ENCODE results near the gene TMEM86A.

TMEM86A gene

DNA sequence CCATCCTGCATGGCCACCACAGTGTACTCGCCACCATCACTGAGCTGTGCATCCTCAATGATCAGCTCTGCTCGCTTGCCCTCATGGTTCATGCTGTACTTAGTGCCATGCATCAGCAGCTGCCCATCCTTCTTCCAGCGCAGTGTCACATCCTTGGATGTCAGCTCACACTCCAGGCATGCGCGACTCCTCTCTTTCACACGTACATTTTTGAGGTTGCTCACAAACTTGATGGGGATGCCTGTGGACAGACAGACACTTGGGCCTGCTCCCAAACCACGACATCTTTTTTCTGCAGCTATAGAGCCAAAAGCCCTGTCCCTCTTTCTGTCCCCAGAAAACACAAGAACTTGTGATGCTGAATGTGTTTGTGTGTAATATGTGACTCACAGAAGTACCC, 16.9 kb downstream of the TMEM86A start:
- in situ Hi-C loops (cut with HindIII; ENCODE audit: low pct_ligation_motif_present, low pct_unique_long_range_greater_than_20kb, low sequenced_read_pairs) = no loop called here
- DNase-seq = no peak

DNA sequence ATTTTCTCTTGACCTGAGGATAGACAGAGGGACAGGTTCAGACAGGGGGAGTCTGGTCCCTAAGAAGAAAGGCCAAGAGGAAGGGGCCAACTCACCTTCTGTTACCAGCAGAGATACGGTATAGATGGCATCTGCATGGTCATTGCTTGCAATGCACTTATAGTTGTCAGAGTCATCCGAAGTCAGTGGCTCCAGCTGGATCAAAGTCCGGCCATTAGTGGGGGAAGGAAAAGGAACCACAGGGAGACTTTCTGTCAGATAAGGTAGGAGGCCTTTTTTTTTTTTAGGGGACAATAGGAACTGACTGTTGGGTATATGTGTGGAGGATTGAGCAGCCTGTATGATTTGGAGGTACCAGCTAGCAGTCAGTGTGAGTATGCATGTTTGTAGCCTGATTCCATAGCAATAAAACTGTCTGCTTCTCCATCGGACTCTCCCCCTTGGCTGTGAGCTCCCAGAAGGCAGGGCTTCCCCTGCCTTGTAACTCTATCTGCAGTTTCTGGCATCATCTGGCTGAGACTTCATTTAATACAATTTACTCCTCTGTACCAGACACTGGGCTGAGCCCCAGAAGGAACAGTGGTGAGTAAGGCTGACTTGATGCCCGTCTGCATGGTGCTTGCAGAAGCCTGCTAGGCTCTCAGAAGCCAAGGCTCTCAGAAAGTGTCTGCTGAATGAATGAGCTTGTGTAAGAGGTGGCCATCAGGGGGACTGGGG, 21.7 kb downstream of the TMEM86A start:
- DNase-seq = no peak

DNA sequence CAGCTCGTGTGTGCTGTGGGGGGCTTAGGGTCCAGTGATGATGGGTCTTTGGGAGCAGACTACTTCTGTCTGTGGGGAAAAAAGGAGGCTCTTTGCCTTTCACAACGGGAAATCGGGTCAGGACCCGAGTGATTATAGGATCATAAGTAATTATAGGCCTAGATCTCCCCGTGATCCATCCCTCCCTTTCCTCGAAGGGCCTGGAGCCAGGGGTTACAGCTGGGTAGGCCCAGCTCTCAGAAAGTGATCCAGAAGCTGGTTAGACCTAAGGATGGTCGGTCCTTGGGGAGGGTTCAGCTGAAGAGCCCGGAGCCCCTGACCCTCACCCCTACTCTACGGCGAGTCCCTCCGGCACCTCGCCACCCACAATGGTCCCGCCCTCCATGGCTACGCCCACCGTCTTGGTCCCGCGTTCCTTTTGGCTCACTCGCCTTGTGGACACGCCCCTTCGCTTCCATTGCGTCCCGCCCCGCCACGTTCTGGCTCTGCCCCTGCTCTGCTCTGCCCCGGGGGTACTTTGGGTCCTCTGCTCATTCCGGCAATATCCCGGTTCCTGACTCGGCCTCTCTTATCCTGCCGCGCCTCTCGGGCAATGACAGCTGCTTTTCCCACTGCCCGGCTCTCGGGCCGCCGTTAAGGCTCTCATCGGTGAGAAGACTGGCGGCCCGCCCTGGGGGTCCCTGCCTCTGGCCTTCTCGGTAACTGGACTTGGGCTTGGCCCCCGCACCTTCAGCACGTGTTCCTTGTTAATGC, 22.4 kb downstream of the TMEM86A start:
- in situ Hi-C loops (cut with HindIII; ENCODE audit: low pct_ligation_motif_present, low pct_unique_long_range_greater_than_20kb, low sequenced_read_pairs) = no loop called here
- peak; percentile 76 for DNase-seq

More for the DNA sequence above, 21.7 kb downstream of the TMEM86A start:
- in situ Hi-C loops (cut with HindIII; ENCODE audit: low pct_ligation_motif_present, low pct_unique_long_range_greater_than_20kb, low sequenced_read_pairs) = no loop called here

DNA sequence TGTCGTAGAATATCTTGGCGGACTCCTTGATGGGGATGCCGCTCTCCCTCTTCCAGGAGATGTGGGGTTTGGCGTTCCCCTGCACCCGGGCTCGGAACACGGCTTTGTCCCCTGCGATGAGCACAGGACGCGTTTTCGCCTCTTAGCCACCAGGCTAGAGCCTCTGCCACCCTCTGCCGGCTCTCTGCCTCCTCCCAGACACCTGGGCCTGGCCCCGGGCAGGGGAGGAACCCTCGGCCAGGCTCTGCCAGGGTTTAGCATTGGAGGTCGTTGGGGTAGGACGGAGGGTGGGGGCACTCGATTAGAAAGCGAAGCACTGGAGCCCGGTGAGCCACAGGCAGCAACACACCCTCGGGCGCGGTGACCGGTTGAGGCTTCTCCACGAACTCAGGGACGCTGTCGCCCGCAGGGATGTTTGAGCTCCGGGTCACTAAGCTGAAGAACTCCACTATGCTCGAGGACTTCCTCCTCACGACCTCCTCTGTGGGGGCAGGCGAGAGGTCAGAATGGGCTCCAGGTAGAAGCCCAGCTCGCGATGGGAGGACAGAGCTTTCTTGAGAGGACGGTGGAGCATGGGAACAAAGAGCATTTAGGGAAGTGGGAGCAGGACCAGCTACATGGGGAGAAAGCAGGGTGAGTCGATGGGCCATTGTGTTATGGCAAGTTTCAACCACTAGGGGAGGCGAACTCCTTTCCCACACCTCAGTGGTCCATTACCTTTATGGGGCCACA, 23.1 kb downstream of the TMEM86A start:
- in situ Hi-C loops (cut with HindIII; ENCODE audit: low pct_ligation_motif_present, low pct_unique_long_range_greater_than_20kb, low sequenced_read_pairs) = no loop called here
- peak; percentile 53 for DNase-seq

DNA sequence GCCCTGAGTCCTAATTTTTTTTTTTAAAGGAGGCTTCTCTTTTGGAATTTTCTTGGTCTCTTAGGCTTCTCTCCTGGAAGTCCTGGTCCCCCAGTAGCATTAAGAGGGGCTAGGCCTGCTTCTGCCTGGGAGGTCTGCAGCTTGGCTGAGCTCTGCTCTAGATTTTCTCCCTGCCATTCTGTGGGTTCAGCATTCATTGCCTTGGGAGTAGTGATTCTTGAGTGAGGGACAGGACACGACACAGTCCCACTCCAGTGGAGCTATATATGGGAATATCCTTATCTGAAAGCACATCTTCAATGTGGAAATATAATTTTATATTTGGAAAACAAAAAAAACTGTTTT, 23.7 kb downstream of the TMEM86A start:
- in situ Hi-C loops (cut with HindIII; ENCODE audit: low pct_ligation_motif_present, low pct_unique_long_range_greater_than_20kb, low sequenced_read_pairs) = no loop called here
- no peak for DNase-seq

DNA sequence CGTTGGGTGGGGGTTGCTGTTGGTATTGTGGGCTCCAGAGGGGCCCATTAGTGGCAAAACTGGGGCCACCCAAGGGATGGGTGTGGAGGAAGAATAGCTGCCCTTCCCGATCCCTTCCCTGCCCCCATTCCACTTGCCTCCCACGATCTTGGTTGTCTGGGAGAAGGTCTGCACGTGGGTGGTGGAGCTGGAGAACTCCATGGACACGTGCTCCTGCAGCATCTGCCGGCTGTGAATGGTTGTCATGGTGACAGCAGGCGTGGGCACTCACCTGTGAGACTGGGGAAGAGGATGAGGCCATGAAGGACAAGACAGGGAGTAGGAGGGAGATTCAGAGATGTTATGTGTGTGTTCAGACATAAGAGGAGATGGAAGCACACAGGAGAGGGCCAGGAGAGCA, 25.4 kb downstream of the TMEM86A start:
- DNase-seq = no peak
- in situ Hi-C loops (cut with HindIII; ENCODE audit: low pct_ligation_motif_present, low pct_unique_long_range_greater_than_20kb, low sequenced_read_pairs) = no loop called here

DNA sequence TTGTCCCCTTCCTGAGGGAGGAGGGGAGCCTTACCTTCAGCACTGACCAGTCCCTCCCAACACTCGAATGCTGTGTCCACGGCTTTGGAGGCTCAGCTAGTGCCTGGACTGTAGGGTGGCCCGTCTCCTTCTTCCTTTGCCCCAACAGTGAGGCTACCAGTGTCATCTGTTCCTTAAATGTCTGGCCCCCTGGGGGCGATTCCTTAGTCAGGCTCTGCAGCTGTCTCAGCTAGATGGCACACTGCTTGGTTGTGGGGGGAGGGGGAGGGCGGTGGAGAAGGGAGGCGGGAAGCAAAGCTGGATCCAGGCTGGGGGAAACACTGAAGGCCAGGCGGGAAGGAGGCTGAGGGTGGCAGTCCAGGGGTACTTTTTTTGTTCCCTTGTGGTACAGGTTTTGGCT, 27.5 kb downstream of the TMEM86A start, which contains the start of gene IGSF22:
IGSF22 (minus strand) TSS at position 149 of the 400 bp plus-strand sequence. CDS start 1,952 bp downstream, outside the sequence.
- no peak for DNase-seq
- in situ Hi-C loops (cut with HindIII; ENCODE audit: low pct_ligation_motif_present, low pct_unique_long_range_greater_than_20kb, low sequenced_read_pairs) = no loop called here

DNA sequence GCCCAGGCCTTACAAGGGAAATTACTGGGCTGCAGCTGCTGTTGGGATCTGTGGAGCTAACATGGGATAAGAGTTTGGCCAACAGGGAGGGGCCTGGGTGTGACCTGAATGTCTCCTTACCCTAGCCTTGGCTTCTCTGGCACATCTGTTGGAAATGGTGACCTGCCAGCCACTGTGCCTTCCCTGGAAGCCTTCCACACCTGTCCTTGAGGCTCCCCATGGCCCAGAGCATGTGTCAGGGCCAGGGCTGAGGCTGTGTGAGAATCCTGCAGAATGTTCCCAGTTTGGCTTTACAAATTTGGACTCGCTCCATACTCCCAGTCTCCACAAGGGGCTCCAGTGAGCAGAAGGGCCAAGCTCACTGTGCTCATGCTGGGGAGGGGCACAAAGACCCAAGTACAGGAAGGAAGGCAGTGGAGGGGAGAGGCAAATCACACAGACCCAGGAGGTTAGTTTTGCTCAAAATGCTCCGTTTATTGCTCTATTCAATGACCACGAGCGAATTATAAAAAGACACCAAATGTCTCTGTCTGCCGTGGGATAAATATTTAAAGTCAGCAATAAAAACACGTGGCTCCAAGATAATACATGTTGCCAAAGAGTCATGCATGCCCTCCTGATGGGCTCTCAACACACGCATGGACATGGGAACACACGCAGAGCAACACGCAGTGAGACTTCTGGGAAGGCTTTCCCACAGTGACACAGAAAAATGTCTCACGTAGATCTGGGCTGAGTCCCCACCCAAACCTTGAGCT, 29.1 kb downstream of the TMEM86A start:
- in situ Hi-C loops (cut with HindIII; ENCODE audit: low pct_ligation_motif_present, low pct_unique_long_range_greater_than_20kb, low sequenced_read_pairs) = no loop called here
- peak; percentile 30 for DNase-seq

DNA sequence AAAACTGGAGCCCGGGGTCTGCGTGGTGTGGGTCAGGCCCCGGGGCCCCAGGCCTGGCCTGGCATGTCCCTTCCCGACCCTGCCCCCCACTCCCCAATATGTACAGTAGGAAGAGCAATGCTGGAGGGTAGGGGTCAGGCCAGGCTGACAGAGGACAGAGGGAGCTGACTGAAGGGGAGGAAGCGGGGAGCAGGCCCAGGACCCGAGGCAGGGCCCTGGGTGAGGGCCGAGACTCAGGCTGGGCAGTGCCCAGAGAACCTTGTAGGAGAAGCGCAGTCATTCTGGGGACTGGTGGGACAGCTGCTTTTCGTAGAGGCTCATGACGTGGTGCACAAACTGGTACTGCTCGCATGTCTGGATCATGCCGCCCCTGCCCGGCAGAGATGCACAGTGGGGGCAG, 30.1 kb downstream of the TMEM86A start:
- DNase-seq = no peak
- in situ Hi-C loops (cut with HindIII; ENCODE audit: low pct_ligation_motif_present, low pct_unique_long_range_greater_than_20kb, low sequenced_read_pairs) = no loop called here

DNA sequence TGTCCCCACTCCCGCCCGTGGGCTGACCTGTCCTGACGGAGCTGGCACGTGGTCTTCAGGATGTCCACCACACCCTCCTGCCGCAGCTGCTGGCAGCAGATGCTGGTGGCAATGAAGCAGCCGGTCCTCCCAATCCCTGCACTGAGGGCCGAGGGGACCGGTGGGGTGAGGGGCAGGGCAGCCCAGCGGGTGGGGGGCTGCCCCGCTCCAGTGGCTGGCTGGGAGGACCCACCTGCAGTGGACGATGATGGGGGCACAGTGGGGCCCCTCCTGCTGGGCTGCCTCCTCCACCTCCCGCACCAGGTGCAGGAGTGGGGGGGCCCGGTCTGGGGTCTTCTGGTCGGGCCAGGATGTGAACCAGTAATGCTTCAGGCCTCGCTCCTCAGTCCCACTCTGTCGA, 30.8 kb downstream of the TMEM86A start:
- no peak for DNase-seq
- in situ Hi-C loops (cut with HindIII; ENCODE audit: low pct_ligation_motif_present, low pct_unique_long_range_greater_than_20kb, low sequenced_read_pairs) = no loop called here

DNA sequence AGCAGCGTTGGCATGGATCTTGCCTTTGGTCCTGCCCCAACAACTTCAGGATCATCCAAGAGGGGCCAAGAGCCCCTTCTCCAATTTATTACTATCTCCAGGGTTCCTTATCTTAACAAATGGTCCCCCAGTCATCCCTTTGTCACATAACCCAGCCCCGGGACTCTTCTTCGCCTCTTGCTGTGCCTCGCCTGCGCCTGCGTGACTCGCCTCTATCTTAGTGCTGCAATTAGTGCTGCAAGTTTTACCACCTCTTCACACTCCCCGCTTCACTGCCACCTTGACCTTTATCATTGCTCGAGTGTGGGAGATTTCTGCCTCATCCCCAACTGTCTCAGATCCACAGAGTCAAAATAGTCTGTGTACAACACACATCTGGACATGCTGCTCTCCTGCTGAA, 31.4 kb downstream of the TMEM86A start:
- DNase-seq = no peak
- in situ Hi-C loops (cut with HindIII; ENCODE audit: low pct_ligation_motif_present, low pct_unique_long_range_greater_than_20kb, low sequenced_read_pairs) = no loop called here

DNA sequence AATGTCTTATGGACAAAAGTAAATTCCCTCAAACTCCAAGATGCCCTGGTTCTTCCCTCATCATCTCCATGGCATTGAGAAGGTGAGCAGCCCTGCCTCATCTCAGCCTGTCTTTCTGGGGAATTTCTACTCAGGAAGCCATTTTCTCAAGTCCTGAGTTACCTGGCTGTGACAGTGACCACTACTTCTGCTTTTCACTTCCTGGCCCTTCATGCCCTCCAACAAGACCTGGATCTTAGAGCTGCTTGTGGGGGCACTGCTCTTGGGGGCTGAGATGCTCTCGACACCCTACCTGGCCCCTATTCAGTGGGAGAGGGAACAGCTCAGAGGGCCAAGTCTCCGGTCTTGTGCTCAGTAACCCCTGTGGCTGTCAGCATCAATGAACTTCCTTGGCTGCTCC, 32.9 kb downstream of the TMEM86A start:
- in situ Hi-C loops (cut with HindIII; ENCODE audit: low pct_ligation_motif_present, low pct_unique_long_range_greater_than_20kb, low sequenced_read_pairs) = no loop called here
- no peak for DNase-seq

DNA sequence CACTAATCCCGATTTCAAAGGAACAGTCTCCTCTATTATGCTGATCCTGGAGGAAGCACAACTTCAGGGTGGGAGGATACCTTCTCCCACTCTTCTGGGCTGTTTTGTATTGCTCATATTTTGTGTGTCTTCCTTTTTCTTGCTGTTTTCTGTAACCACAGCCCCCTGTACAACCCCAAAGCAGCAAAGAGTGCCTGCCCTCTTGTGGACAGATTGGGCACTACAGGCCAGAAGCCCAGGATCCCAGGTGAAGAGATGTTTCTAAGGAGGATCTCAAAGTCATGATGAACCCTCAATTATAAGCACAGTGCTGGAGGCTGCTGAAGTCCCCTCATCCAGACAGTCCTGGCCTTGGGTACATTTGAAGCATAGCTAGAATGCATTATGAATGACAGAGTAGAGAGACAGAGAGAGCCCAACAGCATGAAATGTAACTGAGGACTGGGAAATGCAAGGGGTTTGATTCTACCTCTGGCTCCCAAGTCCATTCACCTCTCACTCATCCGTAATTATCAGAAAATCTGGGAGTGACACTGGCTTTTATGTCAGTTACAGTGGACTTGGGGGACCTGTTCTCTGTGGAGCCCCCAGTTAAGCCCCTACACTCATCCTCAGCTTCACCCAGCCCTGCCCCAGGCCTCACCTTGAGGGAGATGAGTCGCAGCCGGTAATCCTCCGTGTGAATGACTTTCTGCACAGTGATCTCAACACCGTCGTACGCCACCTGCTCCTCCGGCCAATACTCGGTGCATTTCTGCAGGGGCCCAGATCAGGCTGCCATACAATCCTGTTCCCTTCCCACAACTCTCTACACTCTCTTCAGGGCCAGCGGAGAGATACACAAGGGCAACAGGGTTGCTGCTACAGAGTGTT, 33.6 kb downstream of the TMEM86A start:
- DNase-seq = peak; percentile 32
- in situ Hi-C loops (cut with HindIII; ENCODE audit: low pct_ligation_motif_present, low pct_unique_long_range_greater_than_20kb, low sequenced_read_pairs) = no loop called here

DNA sequence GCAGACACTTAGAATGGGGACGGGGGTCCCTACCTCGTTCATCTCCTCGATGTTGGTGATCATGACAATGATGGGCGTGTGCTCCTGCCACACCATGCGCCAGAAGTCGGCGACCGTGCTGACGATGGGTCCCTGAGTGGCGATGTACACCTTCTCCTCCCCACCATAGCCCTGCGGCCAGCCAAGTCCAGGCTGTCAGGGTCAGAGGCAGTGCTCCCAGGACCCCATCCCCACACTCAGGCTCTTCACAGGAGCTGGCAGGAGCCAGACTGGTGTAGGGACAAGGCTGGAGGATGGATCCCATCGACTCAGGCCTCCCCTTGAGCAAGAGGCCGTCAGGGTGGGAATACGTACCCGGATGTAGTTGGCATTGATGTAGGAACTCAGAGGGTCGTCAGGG, 34.6 kb downstream of the TMEM86A start:
- no peak for DNase-seq
- in situ Hi-C loops (cut with HindIII; ENCODE audit: low pct_ligation_motif_present, low pct_unique_long_range_greater_than_20kb, low sequenced_read_pairs) = no loop called here

DNA sequence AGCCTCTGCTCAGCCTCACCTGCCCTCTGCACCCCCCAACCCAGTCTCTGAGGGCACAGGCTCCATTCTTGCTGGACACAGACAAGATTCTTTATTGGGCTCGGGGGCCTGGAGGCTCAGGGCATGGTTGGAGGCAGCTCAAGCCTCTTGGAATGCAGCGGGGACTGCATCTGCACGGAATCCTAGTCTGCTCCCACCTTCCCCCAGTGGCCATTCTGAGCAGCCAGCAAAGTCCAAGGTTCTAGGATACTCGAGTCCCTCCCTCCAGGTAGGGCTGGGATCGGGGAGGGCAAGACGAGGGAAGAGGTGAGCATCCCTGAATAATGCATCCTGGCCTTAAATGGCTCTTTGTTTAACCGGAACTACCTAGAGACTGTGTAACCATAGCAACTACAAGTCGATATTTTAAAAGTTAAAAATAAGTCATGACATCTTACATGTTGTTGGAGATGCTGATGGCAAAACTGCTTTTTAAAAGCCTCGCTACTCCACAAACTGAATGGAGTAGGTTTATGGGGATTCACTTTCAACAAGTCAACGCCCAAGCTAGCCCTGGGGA, 38.1 kb downstream of the TMEM86A start:
- no peak for DNase-seq
- in situ Hi-C loops (cut with HindIII; ENCODE audit: low pct_ligation_motif_present, low pct_unique_long_range_greater_than_20kb, low sequenced_read_pairs) = no loop called here

DNA sequence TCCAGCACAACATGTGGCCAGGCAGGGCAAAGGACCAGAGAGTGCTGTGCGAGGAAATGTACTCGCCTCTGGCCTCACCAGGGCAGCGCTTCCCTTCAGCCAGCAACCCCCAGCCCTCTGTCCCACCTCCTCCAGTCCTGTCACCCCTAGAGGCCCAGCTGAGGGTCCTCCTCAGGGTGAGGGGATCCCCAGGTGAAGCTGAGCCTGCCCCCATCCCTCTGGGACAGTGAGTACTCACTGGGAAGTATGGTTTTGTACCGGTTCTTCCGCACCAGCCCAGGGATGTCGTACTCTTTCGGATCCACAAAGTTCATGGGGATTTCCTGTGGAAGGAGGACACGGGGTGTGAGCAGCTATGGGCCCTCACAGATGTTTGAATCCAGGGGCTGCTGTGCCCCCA, 39.1 kb downstream of the TMEM86A start:
- in situ Hi-C loops (cut with HindIII; ENCODE audit: low pct_ligation_motif_present, low pct_unique_long_range_greater_than_20kb, low sequenced_read_pairs) = no loop called here

DNA sequence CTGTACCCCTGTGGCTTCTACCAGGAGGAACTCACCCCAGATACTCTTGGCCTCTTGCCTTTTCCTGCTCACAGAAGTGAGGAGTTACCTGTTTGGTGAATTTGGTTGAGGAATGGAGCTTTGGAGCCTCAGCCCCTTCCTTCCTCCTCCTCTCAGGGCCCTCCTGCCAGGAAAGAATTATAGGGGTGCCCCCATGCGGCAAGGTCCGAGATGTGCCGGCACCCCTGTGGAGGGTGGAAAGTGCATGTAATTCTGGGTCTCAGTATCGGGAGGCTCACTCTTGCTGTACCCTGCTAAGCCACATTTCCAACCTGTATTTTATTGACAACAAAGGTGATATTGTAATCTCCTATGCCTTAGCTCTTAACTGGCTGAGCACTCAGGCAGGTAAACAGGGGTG, 41.1 kb downstream of the TMEM86A start:
- in situ Hi-C loops (cut with HindIII; ENCODE audit: low pct_ligation_motif_present, low pct_unique_long_range_greater_than_20kb, low sequenced_read_pairs) = no loop called here
- no peak for DNase-seq

More for the DNA sequence above, 39.1 kb downstream of the TMEM86A start:
- no peak for DNase-seq

DNA sequence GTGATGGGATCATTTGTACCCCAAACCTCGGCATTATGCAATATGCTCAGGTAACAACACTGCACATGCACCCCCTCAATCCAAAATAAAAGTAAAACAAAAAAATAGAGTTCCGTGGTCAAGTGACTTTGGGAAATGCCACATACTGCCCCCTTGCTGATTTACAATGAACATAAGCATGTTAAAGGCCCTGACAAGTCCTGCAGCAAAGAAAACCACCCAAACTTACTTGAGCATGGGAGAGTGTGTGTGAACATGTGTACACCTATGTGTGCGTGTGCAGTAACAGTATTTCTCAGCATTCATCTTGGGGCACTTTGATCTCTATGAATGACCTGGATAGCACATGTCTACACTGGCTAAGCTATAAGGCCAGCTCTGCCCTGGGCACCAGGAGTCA, 43.2 kb downstream of the TMEM86A start:
- no peak for DNase-seq
- in situ Hi-C loops (cut with HindIII; ENCODE audit: low pct_ligation_motif_present, low pct_unique_long_range_greater_than_20kb, low sequenced_read_pairs) = no loop called here
